ENCODE measurements around the gene CYP46A1. TPM values are rescaled to one million over a fixed set of nuclear protein-coding genes. Genes with fewer than 3 reads are reported as not detected.

Gene CYP46A1
- total and polyA plus RNA-seq, 2 experiments from 2014 or later, result 0.47 to 1.7 TPM

DNA sequence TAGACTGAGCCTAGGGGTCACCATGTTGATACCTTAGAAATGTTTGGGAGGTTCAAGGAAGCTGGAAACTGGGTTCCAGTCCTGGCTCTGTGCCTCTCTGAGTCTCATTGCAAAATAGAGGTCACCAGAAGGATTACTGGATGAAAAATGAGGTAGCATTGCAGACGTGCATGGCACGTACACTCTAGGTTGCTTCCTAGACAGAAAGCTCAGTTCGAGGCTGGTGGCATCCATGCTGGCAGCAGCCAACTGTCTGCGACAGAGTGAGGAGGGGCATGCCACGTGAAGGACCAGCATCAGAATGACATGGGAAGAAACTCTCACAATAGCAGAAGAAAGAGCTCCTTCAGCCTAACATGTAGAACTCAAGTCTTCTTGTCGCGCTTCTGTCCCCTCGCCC, 4.6 kb upstream of the CYP46A1 start:
- WGBS (ENCODE audit: low lambda C conversion rate, missing lambda C conversion rate), result 90% methylated on average over 8 of the region's 8 CpGs
- H3K79me2 ChIP-seq, result no peaks in the 10 kb centered on the region
- H3K9me2 ChIP-seq (replicated peaks; ENCODE audit: insufficient read depth), result no peaks in the 10 kb centered on the region
- DNase-seq (ENCODE audit: low spot score), result no peak
- H3K27ac ChIP-seq, result no peak overlapping the region
- TF ChIP-seq CTCF (IDR thresholded peaks at IDR 0.05; ENCODE audit: poor library complexity) (no peak), EZH2phosphoT487 (IDR thresholded peaks at IDR 0.05; ENCODE audit: low read depth, severe bottlenecking, unreplicated experiment) (no peak), EZH2 (IDR thresholded peaks at IDR 0.05; ENCODE audit: borderline replicate concordance) (no peak)
- H3K4me2 ChIP-seq, result no peak overlapping the region
- no peaks in the 10 kb centered on the region for H4K20me1 ChIP-seq (ENCODE audit: insufficient read depth, poor library complexity, severe bottlenecking)
- no peak overlapping the region for H2AFZ ChIP-seq
- no peak overlapping the region for H3K4me3 ChIP-seq
- H3K4me1 ChIP-seq (ENCODE audit: insufficient read depth), result peaks cover 12% of the 10 kb centered on the region
- no peaks in the 10 kb centered on the region for H3K27me3 ChIP-seq
- no peaks in the 10 kb centered on the region for H3K36me3 ChIP-seq (replicated peaks; ENCODE audit: insufficient read depth, low read depth)
- no peaks in the 10 kb centered on the region for H3K9me3 ChIP-seq (ENCODE audit: low read depth)

- no peak for DNase-seq (ENCODE audit: low spot score)
- Histone ChIP-seq H3K9me2 (replicated peaks; ENCODE audit: insufficient read depth) (no peaks in the 10 kb centered on the region), H3K4me3 (no peak overlapping the region), H3K4me1 (ENCODE audit: insufficient read depth) (peaks cover 14% of the 10 kb centered on the region), H3K27ac (no peak overlapping the region), H4K20me1 (ENCODE audit: insufficient read depth, poor library complexity, severe bottlenecking) (no peaks in the 10 kb centered on the region), H3K79me2 (no peaks in the 10 kb centered on the region), H3K4me2 (no peak overlapping the region), H3K9me3 (ENCODE audit: low read depth) (no peaks in the 10 kb centered on the region), H3K27me3 (no peaks in the 10 kb centered on the region), H3K36me3 (replicated peaks; ENCODE audit: insufficient read depth, low read depth) (no peaks in the 10 kb centered on the region), H2AFZ (no peak overlapping the region)
- TF ChIP-seq EZH2phosphoT487 (IDR thresholded peaks at IDR 0.05; ENCODE audit: low read depth, severe bottlenecking, unreplicated experiment) (no peak), EZH2 (IDR thresholded peaks at IDR 0.05; ENCODE audit: borderline replicate concordance) (no peak), CTCF (IDR thresholded peaks at IDR 0.05; ENCODE audit: poor library complexity) (no peak)
- WGBS (ENCODE audit: low lambda C conversion rate, missing lambda C conversion rate), result 84% methylated on average over 5 of the region's 5 CpGs
These were observed 4.1 kb upstream of the CYP46A1 start for GRCh38 chr14:99679996-99680395.

DNA sequence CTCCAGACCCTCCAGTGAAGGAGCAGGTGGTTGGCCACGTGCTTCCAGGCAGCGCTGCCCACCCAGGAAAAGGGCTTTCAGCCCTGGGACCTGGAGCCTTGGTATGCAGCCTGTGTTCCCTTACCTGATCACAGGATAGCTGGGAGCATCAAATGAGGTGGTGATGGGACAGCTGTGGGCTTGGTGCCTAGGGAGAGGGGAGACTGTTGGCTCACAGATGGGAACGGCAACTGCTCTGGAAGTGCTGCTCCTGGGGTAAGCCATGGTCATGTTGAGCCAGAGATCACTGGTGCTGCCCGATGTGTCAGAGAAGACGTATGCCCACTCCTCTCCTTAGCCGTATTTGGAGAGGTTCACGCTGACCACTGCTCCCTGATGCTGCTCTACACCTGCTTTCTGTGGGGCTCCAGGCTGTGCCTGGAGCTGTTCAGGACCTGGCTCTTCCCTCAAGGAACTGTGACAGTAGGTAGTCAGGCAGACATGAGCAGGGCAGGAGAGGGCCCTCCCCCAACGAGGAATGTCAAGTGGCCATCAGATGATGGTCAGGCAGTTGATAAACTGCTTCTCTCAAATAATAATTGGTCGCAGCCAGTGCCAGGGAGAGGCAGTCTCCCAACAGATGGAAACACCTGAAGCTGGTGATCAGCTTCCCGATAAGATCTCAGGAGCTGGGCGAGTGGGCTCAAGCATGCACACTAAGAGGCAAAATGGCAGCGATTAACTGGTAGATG, 2.8 kb upstream of the CYP46A1 start:
- peaks cover 1% of the 10 kb centered on the region for H3K27me3 ChIP-seq
- no peaks in the 10 kb centered on the region for H3K9me2 ChIP-seq (replicated peaks; ENCODE audit: insufficient read depth)
- DNase-seq (ENCODE audit: low spot score), result no peak
- no peak overlapping the region for H3K4me2 ChIP-seq
- TF ChIP-seq CTCF (IDR thresholded peaks at IDR 0.05; ENCODE audit: poor library complexity) (no peak), EZH2 (IDR thresholded peaks at IDR 0.05; ENCODE audit: borderline replicate concordance) (no peak), EZH2phosphoT487 (IDR thresholded peaks at IDR 0.05; ENCODE audit: low read depth, severe bottlenecking, unreplicated experiment) (no peak)
- no peaks in the 10 kb centered on the region for H4K20me1 ChIP-seq (ENCODE audit: insufficient read depth, poor library complexity, severe bottlenecking)
- no peak overlapping the region for H2AFZ ChIP-seq
- no peaks in the 10 kb centered on the region for H3K36me3 ChIP-seq (replicated peaks; ENCODE audit: insufficient read depth, low read depth)
- no peak overlapping the region for H3K4me3 ChIP-seq
- no peaks in the 10 kb centered on the region for H3K79me2 ChIP-seq
- no peak overlapping the region for H3K27ac ChIP-seq
- H3K4me1 ChIP-seq (ENCODE audit: insufficient read depth), result peaks cover 14% of the 10 kb centered on the region
- H3K9me3 ChIP-seq (ENCODE audit: low read depth), result no peaks in the 10 kb centered on the region
- WGBS (ENCODE audit: low lambda C conversion rate, missing lambda C conversion rate), result 89% methylated on average over 12 of the region's 12 CpGs

Measured in hepatocyte (in vitro differentiated cells).